Endodermal cell (in vitro differentiated cells): ENCODE measurements around the gene SUN2. TPM values are rescaled to one million over a fixed set of nuclear protein-coding genes. Genes with fewer than 3 reads are reported as not detected.

ENCODE experiments used
- DNase-seq: peaks from one replicate; pipeline ENCODE4 v3.0.0-alpha.2; 2017
- H3K27ac ChIP-seq: 2 replicates; pipeline ENCODE4 v1.5.1; 2013; ENCODE audit warnings: mild to moderate bottlenecking, low read depth, low read length, moderate library complexity
- H3K27me3 ChIP-seq: 2 replicates; pipeline ENCODE4 v1.6.1; 2013; ENCODE audit warnings: mild to moderate bottlenecking, low read length, moderate library complexity; ENCODE audit not compliant: insufficient read depth, control insufficient read depth, poor library complexity, severe bottlenecking
- H3K36me3 ChIP-seq: 2 replicates; pipeline ENCODE4 v1.7.0; 2013; ENCODE audit warnings: mild to moderate bottlenecking, low read length, moderate library complexity; ENCODE audit not compliant: control insufficient read depth, insufficient read depth
- H3K4me1 ChIP-seq: one replicate; pipeline ENCODE4 v1.7.0; 2013; ENCODE audit warnings: low read length; ENCODE audit not compliant: control insufficient read depth, insufficient read depth
- H3K4me3 ChIP-seq: 2 replicates; pipeline ENCODE4 v1.5.1; 2013; ENCODE audit warnings: mild to moderate bottlenecking, low read length, moderate library complexity
- H3K9ac ChIP-seq: 2 replicates; pipeline ENCODE4 v1.6.1; 2013; ENCODE audit warnings: mild to moderate bottlenecking, low read length, moderate library complexity; ENCODE audit not compliant: poor library complexity, severe bottlenecking; ENCODE audit errors: extremely low read depth
- H3K9me3 ChIP-seq: 2 replicates; pipeline ENCODE4 v1.6.1; 2013; ENCODE audit warnings: mild to moderate bottlenecking, low read length, moderate library complexity; ENCODE audit not compliant: control insufficient read depth
- H3K27ac Mint-ChIP-seq: 2 replicates; pipeline ENCODE4 v1.8.0; 2020; ENCODE audit warnings: mixed read lengths
- H3K27me3 Mint-ChIP-seq: 2 replicates; pipeline ENCODE4 v1.8.0; 2021; ENCODE audit warnings: mild to moderate bottlenecking, mixed read lengths; ENCODE audit not compliant: insufficient read depth
- H3K36me3 Mint-ChIP-seq: 2 replicates; pipeline ENCODE4 v1.8.0; 2020; ENCODE audit warnings: low read depth, mixed read lengths
- H3K4me1 Mint-ChIP-seq: 2 replicates; pipeline ENCODE4 v1.8.0; 2020; ENCODE audit warnings: mixed read lengths
- H3K4me3 Mint-ChIP-seq: 2 replicates; pipeline ENCODE4 v1.8.0; 2020; ENCODE audit warnings: mild to moderate bottlenecking, moderate library complexity, mixed read lengths
- H3K9me3 Mint-ChIP-seq: 2 replicates; pipeline ENCODE4 v1.8.0; 2020; ENCODE audit warnings: mild to moderate bottlenecking, mixed read lengths
- CTCF ChIP-seq: fragments of 200-600 bp; sonication (generic); conservative IDR thresholded peaks from 2 replicates; pipeline ENCODE4 v1.5.0; 2021; ENCODE audit warnings: antibody characterized with exemption, mild to moderate bottlenecking
- WGBS, 2 experiments: methylation state at CpG; one replicate each; pipeline versions ENCODE4 v1.1.5 to v1.1.7; 2013; ENCODE audit warnings: missing lambda C conversion rate in 2 of 2, mixed read lengths in 1 of 2; ENCODE audit not compliant: insufficient coverage in 1 of 2, insufficient read length in 1 of 2; 5-methylcytosine and 5-hydroxymethylcytosine counted together
- total RNA-seq, 2 donors: library from RNA; stranded (reverse); fragmentation: NEBNext Ultra II Directional in 1 of 2; extraction: Animal tissue kit (Norgen Biotek cat#: 25700) in 1 of 2; gene quantifications; 2 replicates in 1 of 2; 3 replicates in 1 of 2; pipeline ENCODE4 v1.2.1, GENCODE V29; 2021

SUN2 gene
- total RNA-seq, 2 donors from 2014 or later = 23.0 to 32.4 TPM

GRCh38 chr22:38767313-38767712 lies 11.5 kb upstream of the SUN2 start:
- Histone ChIP-seq H3K9ac (no peak overlapping the region), H3K27ac (no peak overlapping the region), H3K36me3 (no peaks in the 10 kb centered on the region), H3K4me1 (no peaks in the 10 kb centered on the region), H3K27me3 (no peaks in the 10 kb centered on the region), H3K9me3 (no peaks in the 10 kb centered on the region), H3K4me3 (no peak overlapping the region)
- no peak overlapping the region for H3K4me3 Mint-ChIP-seq
- no peaks in the 10 kb centered on the region for H3K9me3 Mint-ChIP-seq
- TF ChIP-seq CTCF = no peak
- 91 to 93% methylated on average over 6 to 9 of the region's 9 CpGs for WGBS, 2 experiments
- DNase-seq = no peak
- H3K4me1 Mint-ChIP-seq = no peaks in the 10 kb centered on the region
- H3K36me3 Mint-ChIP-seq = no peaks in the 10 kb centered on the region
- no peaks in the 10 kb centered on the region for H3K27me3 Mint-ChIP-seq
- H3K27ac Mint-ChIP-seq = no peak overlapping the region

- H3K27ac Mint-ChIP-seq = no peak overlapping the region
- DNase-seq = peak; percentile 96
- H3K36me3 Mint-ChIP-seq = no peaks in the 10 kb centered on the region
- Histone ChIP-seq H3K9ac (no peak overlapping the region), H3K4me3 (no peak overlapping the region), H3K27me3 (no peaks in the 10 kb centered on the region), H3K4me1 (no peaks in the 10 kb centered on the region), H3K27ac (no peak overlapping the region), H3K36me3 (no peaks in the 10 kb centered on the region), H3K9me3 (no peaks in the 10 kb centered on the region)
- 60 to 65% methylated on average over 7 to 14 of the region's 14 CpGs for WGBS, 2 experiments
- H3K9me3 Mint-ChIP-seq = no peaks in the 10 kb centered on the region
- H3K4me1 Mint-ChIP-seq = no peaks in the 10 kb centered on the region
- no peaks in the 10 kb centered on the region for H3K27me3 Mint-ChIP-seq
- H3K4me3 Mint-ChIP-seq = no peak overlapping the region
- TF ChIP-seq CTCF = peak; percentile 94
Measured at GRCh38 chr22:38766076-38766777, 10.4 kb upstream of the SUN2 start.

GRCh38 chr22:38762551-38762983 lies 6.8 kb upstream of the SUN2 start:
- Mint-ChIP-seq H3K4me3 (no peak overlapping the region), H3K27ac (no peak overlapping the region), H3K27me3 (peaks cover 14% of the 10 kb centered on the region), H3K36me3 (no peaks in the 10 kb centered on the region), H3K9me3 (no peaks in the 10 kb centered on the region), H3K4me1 (peaks cover under 1% of the 10 kb centered on the region)
- no peaks in the 10 kb centered on the region for H3K27me3 ChIP-seq
- no peak for DNase-seq
- H3K36me3 ChIP-seq = no peaks in the 10 kb centered on the region
- no peaks in the 10 kb centered on the region for H3K9me3 ChIP-seq
- TF ChIP-seq CTCF = no peak
- no peak overlapping the region for H3K4me3 ChIP-seq
- 87 to 92% methylated on average over 4 to 11 of the region's 11 CpGs for whole genome bisulfite sequencing, 2 experiments
- H3K9ac ChIP-seq = no peak overlapping the region
- peak overlapping the region; percentile 31 for H3K27ac ChIP-seq
- no peaks in the 10 kb centered on the region for H3K4me1 ChIP-seq
